Ectodermal cell (in vitro differentiated cells): ENCODE data around the gene SLC15A3.

Experiments
- H3K27ac ChIP-seq: 2 replicates; pipeline ENCODE4 v1.7.0; 2013; ENCODE audit warnings: mild to moderate bottlenecking, low read depth, low read length; ENCODE audit not compliant: insufficient read depth, poor library complexity, severe bottlenecking
- H3K27me3 ChIP-seq: 2 replicates; pipeline ENCODE4 v1.7.0; 2013; ENCODE audit warnings: mild to moderate bottlenecking, low read length; ENCODE audit not compliant: insufficient read depth, control insufficient read depth, poor library complexity, severe bottlenecking
- H3K36me3 ChIP-seq: one replicate; pipeline ENCODE4 v1.7.0; 2013; ENCODE audit warnings: low read length; ENCODE audit not compliant: control insufficient read depth, insufficient read depth
- H3K4me1 ChIP-seq: one replicate; pipeline ENCODE4 v1.7.0; 2013; ENCODE audit warnings: low read length; ENCODE audit not compliant: control insufficient read depth, insufficient read depth
- H3K4me3 ChIP-seq: 2 replicates; pipeline ENCODE4 v1.7.0; 2013; ENCODE audit warnings: low read depth, low read length, control low read depth; ENCODE audit not compliant: insufficient read depth
- H3K9me3 ChIP-seq: 2 replicates; pipeline ENCODE4 v1.7.0; 2013; ENCODE audit warnings: mild to moderate bottlenecking, low read length, moderate library complexity; ENCODE audit not compliant: control insufficient read depth
- WGBS, 2 experiments: methylation state at CpG; one replicate each; pipeline ENCODE4 v1.1.7; 2013; ENCODE audit warnings: missing lambda C conversion rate in 2 of 2; 5-methylcytosine and 5-hydroxymethylcytosine counted together

SLC15A3 gene

GRCh38 chr11:60895687-60896086 lies 56.3 kb downstream of the SLC15A3 start:
- H3K36me3 ChIP-seq = peaks cover 30% of the 10 kb centered on the region
- 88 to 100% methylated on average over 4 to 5 of the region's 5 CpGs for WGBS, 2 experiments
- no peak overlapping the region for H3K4me3 ChIP-seq
- H3K4me1 ChIP-seq = no peaks in the 10 kb centered on the region
- no peaks in the 10 kb centered on the region for H3K9me3 ChIP-seq
- H3K27me3 ChIP-seq = no peaks in the 10 kb centered on the region
- H3K27ac ChIP-seq = no peak overlapping the region

GRCh38 chr11:60891103-60891741 lies 60.8 kb downstream of the SLC15A3 start:
- WGBS, 2 experiments = 93 to 98% methylated on average over 7 of the region's 7 CpGs
- Histone ChIP-seq H3K27me3 (no peaks in the 10 kb centered on the region), H3K4me1 (no peaks in the 10 kb centered on the region), H3K27ac (no peak overlapping the region), H3K9me3 (no peaks in the 10 kb centered on the region), H3K4me3 (no peak overlapping the region), H3K36me3 (peaks cover 3% of the 10 kb centered on the region)

GRCh38 chr11:60890696-60891095 lies 61.3 kb downstream of the SLC15A3 start:
- Histone ChIP-seq H3K4me3 (no peak overlapping the region), H3K4me1 (no peaks in the 10 kb centered on the region), H3K9me3 (no peaks in the 10 kb centered on the region), H3K27me3 (no peaks in the 10 kb centered on the region), H3K36me3 (no peaks in the 10 kb centered on the region), H3K27ac (no peak overlapping the region)
- 96 to 97% methylated on average over 4 to 5 of the region's 5 CpGs for WGBS, 2 experiments

- no peaks in the 10 kb centered on the region for H3K4me1 ChIP-seq
- H3K4me3 ChIP-seq = no peak overlapping the region
- 83 to 85% methylated on average over 6 of the region's 6 CpGs for WGBS, 2 experiments
- H3K27me3 ChIP-seq = no peaks in the 10 kb centered on the region
- no peaks in the 10 kb centered on the region for H3K36me3 ChIP-seq
- H3K27ac ChIP-seq = no peak overlapping the region
- no peaks in the 10 kb centered on the region for H3K9me3 ChIP-seq
Measured at GRCh38 chr11:60889869-60890311, 62.1 kb downstream of the SLC15A3 start.

GRCh38 chr11:60887556-60887955 lies 64.4 kb downstream of the SLC15A3 start:
- H3K4me3 ChIP-seq = no peak overlapping the region
- no peak overlapping the region for H3K27ac ChIP-seq
- no peaks in the 10 kb centered on the region for H3K9me3 ChIP-seq
- 67 to 70% methylated on average over 5 of the region's 5 CpGs for WGBS, 2 experiments
- H3K27me3 ChIP-seq = no peaks in the 10 kb centered on the region
- H3K4me1 ChIP-seq = no peaks in the 10 kb centered on the region
- no peaks in the 10 kb centered on the region for H3K36me3 ChIP-seq
